Measurements from ENCODE around the gene NAA11.

NAA11 gene

DNA sequence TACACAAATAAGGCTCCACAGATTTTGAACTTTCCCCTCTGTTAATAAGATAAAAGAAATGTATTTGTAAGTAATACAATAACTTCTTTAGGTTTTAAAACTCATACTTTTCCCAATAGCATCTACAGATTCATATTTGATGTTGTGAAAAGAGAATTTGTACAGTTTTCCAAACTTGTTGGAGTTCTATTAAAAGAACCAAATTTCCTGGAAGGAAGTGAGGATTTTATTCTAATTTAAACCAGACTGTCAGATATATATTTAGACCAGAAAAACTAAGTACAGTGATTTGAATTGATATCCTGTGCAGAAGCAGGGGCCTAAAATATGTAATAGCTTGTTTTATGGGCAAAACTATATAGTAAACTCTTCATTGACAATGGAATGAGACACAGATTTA lies 53.7 kb downstream of the NAA11 start:
- no peak overlapping the region for H3K27ac ChIP-seq
- H3K27me3 ChIP-seq (replicated peaks) = no peaks in the 10 kb centered on the region
- no peak overlapping the region for H3K4me3 ChIP-seq (ENCODE audit: low read depth, low read length)
- TF ChIP-seq, protein P1, sequence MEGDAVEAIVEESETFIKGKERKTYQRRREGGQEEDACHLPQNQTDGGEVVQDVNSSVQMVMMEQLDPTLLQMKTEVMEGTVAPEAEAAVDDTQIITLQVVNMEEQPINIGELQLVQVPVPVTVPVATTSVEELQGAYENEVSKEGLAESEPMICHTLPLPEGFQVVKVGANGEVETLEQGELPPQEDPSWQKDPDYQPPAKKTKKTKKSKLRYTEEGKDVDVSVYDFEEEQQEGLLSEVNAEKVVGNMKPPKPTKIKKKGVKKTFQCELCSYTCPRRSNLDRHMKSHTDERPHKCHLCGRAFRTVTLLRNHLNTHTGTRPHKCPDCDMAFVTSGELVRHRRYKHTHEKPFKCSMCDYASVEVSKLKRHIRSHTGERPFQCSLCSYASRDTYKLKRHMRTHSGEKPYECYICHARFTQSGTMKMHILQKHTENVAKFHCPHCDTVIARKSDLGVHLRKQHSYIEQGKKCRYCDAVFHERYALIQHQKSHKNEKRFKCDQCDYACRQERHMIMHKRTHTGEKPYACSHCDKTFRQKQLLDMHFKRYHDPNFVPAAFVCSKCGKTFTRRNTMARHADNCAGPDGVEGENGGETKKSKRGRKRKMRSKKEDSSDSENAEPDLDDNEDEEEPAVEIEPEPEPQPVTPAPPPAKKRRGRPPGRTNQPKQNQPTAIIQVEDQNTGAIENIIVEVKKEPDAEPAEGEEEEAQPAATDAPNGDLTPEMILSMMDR (IDR thresholded peaks at IDR 0.05; ENCODE audit: low read depth, low read length, missing control alignments) = no peak
- DNase-seq = no peak
- in situ Hi-C loops (cut with HindIII; ENCODE audit: low pct_ligation_motif_present, low sequenced_read_pairs) = no loop called here
- H3K36me3 ChIP-seq (replicated peaks) = no peaks in the 10 kb centered on the region

DNA sequence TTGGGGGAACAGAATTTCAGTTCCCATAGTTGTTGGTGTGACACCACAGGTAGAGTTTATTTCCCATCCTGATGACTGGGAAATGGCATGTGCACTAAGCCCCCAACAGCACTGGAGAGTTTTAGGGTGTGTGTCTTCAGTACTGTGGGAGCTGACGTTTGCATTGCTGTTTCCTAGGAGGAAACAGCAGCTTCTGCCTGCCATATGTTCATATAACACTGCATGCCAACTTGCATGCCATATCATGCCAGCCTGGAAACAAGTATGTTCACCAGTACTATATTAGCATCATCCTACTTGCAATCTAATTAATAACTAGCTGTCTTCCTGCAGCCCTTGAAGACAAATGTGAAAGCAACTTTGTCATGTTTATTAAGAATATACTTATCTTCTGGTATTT lies 58.2 kb downstream of the NAA11 start:
- in situ Hi-C loops (cut with HindIII; ENCODE audit: low pct_ligation_motif_present, low sequenced_read_pairs) = no loop called here
- Histone ChIP-seq H3K36me3 (replicated peaks) (no peaks in the 10 kb centered on the region), H3K27ac (no peak overlapping the region), H3K27me3 (replicated peaks) (no peaks in the 10 kb centered on the region), H3K4me3 (ENCODE audit: low read depth, low read length) (no peak overlapping the region)
- TF ChIP-seq, protein P1 (IDR thresholded peaks at IDR 0.05; ENCODE audit: low read depth, low read length, missing control alignments) = no peak
- no peak for DNase-seq

Data from brain microvascular endothelial cell (primary cell).